Cardiac muscle cell (in vitro differentiated cells and primary cell): Measurements from ENCODE around the gene GALP. TPM values are rescaled to one million over a fixed set of nuclear protein-coding genes. Genes with fewer than 3 reads are reported as not detected.

ENCODE experiments used
- DNase-seq, 2 donors: peaks; one replicate each; pipeline versions ENCODE4 v3.0.0 to v3.0.0-alpha.2; 2010 to 2017; ENCODE audit warnings: low read depth in 1 of 2, low spot score in 1 of 2
- H3K27ac ChIP-seq: fragments of 200-600 bp; sonication (generic); 2 replicates; pipeline ENCODE4 v1.5.1; 2016
- H3K27me3 ChIP-seq: fragments of 200-600 bp; sonication (generic); 2 replicates; pipeline ENCODE4 v1.6.0; 2016; ENCODE audit warnings: control low read depth
- H3K36me3 ChIP-seq: fragments of 200-600 bp; sonication (generic); 2 replicates; pipeline ENCODE4 v1.5.1; 2016; ENCODE audit warnings: control low read depth
- H3K4me1 ChIP-seq: fragments of 200-600 bp; sonication (generic); 2 replicates; pipeline ENCODE4 v1.8.1; 2017; ENCODE audit warnings: low read depth, mild to moderate bottlenecking, mixed run types
- H3K4me3 ChIP-seq: fragments of 200-600 bp; sonication (generic); 2 replicates; pipeline ENCODE4 v1.5.1; 2016; ENCODE audit warnings: mild to moderate bottlenecking
- H3K9me3 ChIP-seq: fragments of 200-600 bp; sonication (generic); 2 replicates; pipeline ENCODE4 v1.5.1; 2017; ENCODE audit warnings: low read depth, mild to moderate bottlenecking, control low read depth
- polyA plus RNA-seq: library from polyadenylated mRNA; unstranded; fragments of >200 nt; fragmentation: Nextera tagmentation; extraction: Ambion mirVana; gene quantifications from 2 replicates; pipeline ENCODE4 v1.2.1, GENCODE V29; 2016
- total RNA-seq: library from RNA; depleted of rRNA; stranded (reverse); fragments of >200 nt; gene quantifications from 2 replicates; pipeline ENCODE4 v1.2.3, GENCODE V29; 2016
- TF ChIP-seq, protein P1 (sequence below): IDR thresholded peaks from 2 replicates; pipeline ENCODE4 v1.5.1; 2012; ENCODE audit warnings: low read depth, mild to moderate bottlenecking, low read length

The GALP gene
- total and polyA plus RNA-seq, 2 experiments from 2014 or later, result 0.21 TPM; not detected in 1

DNA sequence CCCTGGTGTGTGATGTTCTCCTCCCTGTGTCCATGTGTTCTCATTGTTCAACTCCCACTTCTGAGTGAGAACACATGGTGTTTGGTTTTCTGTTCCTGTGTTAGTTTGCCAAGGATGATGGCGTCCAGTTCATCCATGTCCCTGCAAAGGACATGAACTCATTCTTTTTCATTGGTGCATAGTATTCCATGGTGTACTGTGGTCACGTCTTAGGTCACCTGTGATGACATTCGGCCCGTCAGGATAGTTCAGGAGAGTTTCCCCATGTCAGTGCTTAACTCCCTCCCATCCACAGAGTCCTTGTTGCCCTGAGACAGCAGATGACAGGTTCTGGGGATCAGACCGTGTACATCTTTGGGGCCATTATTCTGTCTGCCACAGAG lies 26.2 kb upstream of the GALP start:
- no peaks in the 10 kb centered on the region for H3K4me1 ChIP-seq
- H3K27me3 ChIP-seq, result no peaks in the 10 kb centered on the region
- no peaks in the 10 kb centered on the region for H3K9me3 ChIP-seq
- H3K36me3 ChIP-seq, result peaks cover 6% of the 10 kb centered on the region
- no peak overlapping the region for H3K27ac ChIP-seq
- H3K4me3 ChIP-seq, result no peak overlapping the region
- DNase-seq, result no peak
- TF ChIP-seq, protein P1, sequence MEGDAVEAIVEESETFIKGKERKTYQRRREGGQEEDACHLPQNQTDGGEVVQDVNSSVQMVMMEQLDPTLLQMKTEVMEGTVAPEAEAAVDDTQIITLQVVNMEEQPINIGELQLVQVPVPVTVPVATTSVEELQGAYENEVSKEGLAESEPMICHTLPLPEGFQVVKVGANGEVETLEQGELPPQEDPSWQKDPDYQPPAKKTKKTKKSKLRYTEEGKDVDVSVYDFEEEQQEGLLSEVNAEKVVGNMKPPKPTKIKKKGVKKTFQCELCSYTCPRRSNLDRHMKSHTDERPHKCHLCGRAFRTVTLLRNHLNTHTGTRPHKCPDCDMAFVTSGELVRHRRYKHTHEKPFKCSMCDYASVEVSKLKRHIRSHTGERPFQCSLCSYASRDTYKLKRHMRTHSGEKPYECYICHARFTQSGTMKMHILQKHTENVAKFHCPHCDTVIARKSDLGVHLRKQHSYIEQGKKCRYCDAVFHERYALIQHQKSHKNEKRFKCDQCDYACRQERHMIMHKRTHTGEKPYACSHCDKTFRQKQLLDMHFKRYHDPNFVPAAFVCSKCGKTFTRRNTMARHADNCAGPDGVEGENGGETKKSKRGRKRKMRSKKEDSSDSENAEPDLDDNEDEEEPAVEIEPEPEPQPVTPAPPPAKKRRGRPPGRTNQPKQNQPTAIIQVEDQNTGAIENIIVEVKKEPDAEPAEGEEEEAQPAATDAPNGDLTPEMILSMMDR, result no peak

DNA sequence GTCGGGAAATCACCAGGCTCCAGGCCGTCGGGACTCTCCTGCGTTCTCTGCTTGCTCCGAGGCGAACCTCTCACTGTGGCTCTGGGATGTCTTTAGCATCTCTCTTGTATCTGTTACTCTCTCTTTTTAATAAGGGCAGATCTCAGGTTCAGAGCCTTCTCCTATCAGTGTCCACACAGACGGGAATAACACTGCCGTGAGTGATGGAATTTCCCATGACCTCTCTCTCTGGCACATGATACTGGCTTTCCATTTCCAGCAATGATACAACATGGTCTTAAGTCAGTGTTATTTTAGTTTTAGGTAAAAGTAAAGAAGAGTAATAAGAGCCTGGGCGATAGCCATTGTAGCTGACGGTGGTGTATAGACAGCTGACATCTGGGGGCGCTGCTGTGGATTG lies 25.4 kb upstream of the GALP start:
- Histone ChIP-seq H3K4me3 (no peak overlapping the region), H3K4me1 (no peaks in the 10 kb centered on the region), H3K27ac (no peak overlapping the region), H3K36me3 (peaks cover 6% of the 10 kb centered on the region), H3K27me3 (no peaks in the 10 kb centered on the region), H3K9me3 (no peaks in the 10 kb centered on the region)
- no peak for DNase-seq
- TF ChIP-seq, protein P1, result no peak

DNA sequence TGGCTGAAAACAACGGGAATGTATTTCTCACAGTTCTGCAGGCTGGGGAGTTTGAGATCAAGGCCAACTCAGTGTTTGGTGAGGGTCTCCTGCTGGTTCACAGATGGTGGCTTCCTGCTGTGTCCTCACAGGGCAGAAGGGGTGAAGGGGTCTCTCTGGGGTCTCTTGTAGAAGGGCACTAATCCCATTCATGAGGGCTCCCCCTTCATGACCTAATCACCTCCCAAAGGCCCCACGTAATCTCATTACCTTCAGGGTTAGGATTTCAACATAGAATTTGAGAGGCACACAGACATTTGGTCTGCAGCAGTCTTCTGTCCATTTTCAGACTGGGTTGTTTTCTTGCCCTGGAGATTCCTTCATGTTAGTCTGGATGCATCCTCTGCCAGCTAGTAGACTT lies 23.2 kb upstream of the GALP start:
- Histone ChIP-seq H3K27ac (no peak overlapping the region), H3K4me1 (no peaks in the 10 kb centered on the region), H3K36me3 (peaks cover 3% of the 10 kb centered on the region), H3K4me3 (no peak overlapping the region), H3K27me3 (no peaks in the 10 kb centered on the region), H3K9me3 (no peaks in the 10 kb centered on the region)
- TF ChIP-seq, protein P1, result no peak
- DNase-seq, result no peak

DNA sequence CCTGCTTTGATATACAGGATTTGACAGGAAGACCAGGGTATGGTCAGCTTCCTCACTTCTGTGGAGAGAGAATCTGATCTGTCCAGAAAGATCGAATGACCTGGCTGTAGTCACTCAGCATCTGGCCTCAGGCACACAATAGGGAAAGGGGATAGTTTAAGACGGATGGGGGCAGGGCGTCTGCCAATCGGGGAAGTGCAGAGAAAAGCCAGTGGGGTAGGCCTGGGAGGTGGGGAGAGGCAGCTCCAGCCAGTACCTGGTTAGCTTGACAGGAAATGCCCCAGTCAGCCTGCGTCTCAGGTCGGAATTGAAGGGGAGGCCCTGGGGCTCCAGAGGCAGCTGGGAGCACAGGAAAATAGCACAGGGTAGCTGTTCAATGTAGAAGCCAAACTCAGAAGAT lies 22.3 kb upstream of the GALP start:
- Histone ChIP-seq H3K4me1 (no peaks in the 10 kb centered on the region), H3K27me3 (no peaks in the 10 kb centered on the region), H3K4me3 (no peak overlapping the region), H3K36me3 (no peaks in the 10 kb centered on the region), H3K9me3 (no peaks in the 10 kb centered on the region), H3K27ac (peak overlapping the region; percentile 79)
- peak in 1 of 2 donors; percentile 19 for DNase-seq
- TF ChIP-seq, protein P1, result no peak

DNA sequence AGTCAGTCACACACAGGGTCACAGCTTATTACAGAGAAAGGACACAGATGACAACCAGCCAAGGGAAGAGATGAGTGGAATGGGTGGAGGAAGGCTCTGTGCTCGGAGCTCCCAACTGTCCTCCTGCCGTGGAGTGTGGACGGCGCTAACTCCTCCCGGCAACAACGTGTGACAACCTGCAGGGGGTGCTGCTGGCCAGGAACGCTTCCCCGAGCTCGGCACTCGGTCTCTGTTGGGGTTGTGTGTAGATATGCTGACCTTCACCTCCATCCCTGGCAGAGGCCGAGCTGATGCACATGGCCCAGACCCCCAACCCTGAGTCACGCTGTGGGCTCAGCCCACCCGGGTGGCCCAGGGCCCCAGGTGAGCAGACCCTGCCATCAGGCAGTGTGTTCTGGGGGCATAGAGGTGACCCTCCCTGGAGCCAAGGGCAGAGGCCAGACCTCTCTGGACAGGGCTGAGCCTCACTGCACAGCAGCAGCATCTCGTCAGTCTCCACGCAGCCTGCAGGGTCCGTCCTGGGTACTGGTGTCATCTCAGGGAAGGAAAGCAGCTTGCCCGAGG lies 20.6 kb upstream of the GALP start:
- H3K4me3 ChIP-seq, result no peak overlapping the region
- H3K27me3 ChIP-seq, result no peaks in the 10 kb centered on the region
- no peaks in the 10 kb centered on the region for H3K36me3 ChIP-seq
- H3K27ac ChIP-seq, result no peak overlapping the region
- H3K4me1 ChIP-seq, result no peaks in the 10 kb centered on the region
- H3K9me3 ChIP-seq, result no peaks in the 10 kb centered on the region
- TF ChIP-seq, protein P1, result peak; percentile 41
- peak in 1 of 2 donors; percentile 11 for DNase-seq
